Natural killer cell (primary cell): ENCODE data around the gene PHEX. TPM values are rescaled to one million over a fixed set of nuclear protein-coding genes. Genes with fewer than 3 reads are reported as not detected.

Source experiments
- ATAC-seq, 3 donors: fragments of 150-1000 bp in 2 of 3; fragments of 200-7000 bp in 1 of 3; cut with Tn5 transposase; 1 replicate in 1 of 3; 2 replicates in 2 of 3; pipeline ENCODE4 v1.10.0; 2021; ENCODE audit warnings: mild to moderate bottlenecking in 2 of 3, moderate library complexity in 2 of 3
- DNase-seq, 2 donors: peaks; one replicate each; pipeline versions ENCODE4 v3.0.0 to v3.0.0-alpha.2; 2013 to 2021; ENCODE audit warnings: mixed read lengths in 1 of 2
- H3K27ac ChIP-seq: one replicate; pipeline ENCODE4 v1.5.1; 2013; ENCODE audit warnings: mild to moderate bottlenecking, low read length
- H3K27me3 ChIP-seq: one replicate; pipeline ENCODE4 v1.6.1; 2013; ENCODE audit warnings: low read length; ENCODE audit not compliant: control insufficient read depth, insufficient read depth
- H3K36me3 ChIP-seq: one replicate; pipeline ENCODE4 v1.6.1; 2013; ENCODE audit warnings: low read length; ENCODE audit not compliant: control insufficient read depth, insufficient read depth
- H3K4me1 ChIP-seq: one replicate; pipeline ENCODE4 v1.6.1; 2013; ENCODE audit warnings: low read length; ENCODE audit not compliant: control insufficient read depth, insufficient read depth
- H3K4me3 ChIP-seq: one replicate; pipeline ENCODE4 v1.5.1; 2013; ENCODE audit warnings: low read length
- H3K9me3 ChIP-seq: one replicate; pipeline ENCODE4 v1.6.1; 2013; ENCODE audit warnings: low read length; ENCODE audit not compliant: control insufficient read depth, insufficient read depth
- H3K27ac Mint-ChIP-seq, 2 donors: one replicate each; pipeline ENCODE4 v1.8.0; 2022; ENCODE audit warnings: mild to moderate bottlenecking in 2 of 2, mixed read lengths in 2 of 2, moderate library complexity in 1 of 2
- H3K27me3 Mint-ChIP-seq, 2 donors: one replicate each; pipeline ENCODE4 v1.8.0; 2022; ENCODE audit warnings: low read depth in 2 of 2, mixed read lengths in 2 of 2
- H3K36me3 Mint-ChIP-seq: one replicate; pipeline ENCODE4 v1.8.0; 2022; ENCODE audit warnings: mixed read lengths
- H3K4me1 Mint-ChIP-seq, 2 donors: one replicate each; pipeline ENCODE4 v1.8.0; 2022; ENCODE audit warnings: mixed read lengths in 2 of 2
- H3K4me3 Mint-ChIP-seq: one replicate; pipeline ENCODE4 v1.8.0; 2022; ENCODE audit warnings: mild to moderate bottlenecking, moderate library complexity, mixed read lengths
- H3K9me3 Mint-ChIP-seq, 2 donors: one replicate each; pipeline ENCODE4 v1.8.0; 2022; ENCODE audit warnings: mixed read lengths in 2 of 2
- WGBS: methylation state at CpG from one replicate; pipeline ENCODE4 v1.1.7; 2013; ENCODE audit warnings: missing lambda C conversion rate; ENCODE audit not compliant: insufficient coverage; 5-methylcytosine and 5-hydroxymethylcytosine counted together
- intact Hi-C: fragments of 100-400 bp; cut with micrococcal nuclease; formaldehyde crosslinking; loops from one replicate; pipeline ENCODE4 v1.14.2; 2022
- total RNA-seq, 4 donors: library from RNA; stranded (reverse); fragments of 120-200 nt in 1 of 4; gene quantifications; one replicate each; pipeline versions ENCODE4 v1.2.3 to v1.2.4, GENCODE V29; 2013 to 2022
- TF ChIP-seq, protein P1 (sequence below): fragments of 200-600 bp; IDR thresholded peaks from one replicate; pipeline ENCODE4 v1.8.0; 2022; ENCODE audit warnings: antibody characterized with exemption

Gene PHEX
- total RNA-seq, 3 donors from 2014 or later (not counting 1 experiment from before 2014, with no cell fraction given), result 0.10 to 0.54 (median 0.25) TPM

DNA sequence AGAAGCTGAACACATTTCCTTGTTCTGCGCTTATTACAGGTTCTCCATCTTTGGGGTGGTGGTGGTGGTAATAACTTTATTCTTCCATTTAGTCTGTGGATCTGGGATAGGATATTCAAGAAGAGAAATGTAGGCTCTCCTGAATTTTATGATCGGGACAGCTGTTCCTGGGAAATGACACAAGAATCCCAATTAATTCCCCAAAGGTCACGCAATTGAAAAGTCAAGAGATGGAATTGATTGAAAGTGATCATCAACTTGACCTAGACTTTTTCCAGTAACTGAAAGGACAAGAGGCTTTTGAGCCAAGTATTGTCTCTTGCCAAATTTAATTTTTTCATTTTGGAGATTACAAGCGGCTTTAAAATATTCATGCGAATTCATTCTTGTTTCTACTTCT is 141.8 kb downstream of the PHEX start:
- intact Hi-C loops, result no loop called here
- Mint-ChIP-seq H3K4me1 (no peaks in the 10 kb centered on the region), H3K4me3 (no peak overlapping the region), H3K9me3 (no peaks in the 10 kb centered on the region), H3K27ac (no peak overlapping the region), H3K27me3 (peaks cover 3 to 10% of the 10 kb centered on the region in 2 donors), H3K36me3 (no peaks in the 10 kb centered on the region)
- no peaks in the 10 kb centered on the region for H3K27me3 ChIP-seq
- H3K9me3 ChIP-seq, result no peaks in the 10 kb centered on the region
- TF ChIP-seq, protein P1, sequence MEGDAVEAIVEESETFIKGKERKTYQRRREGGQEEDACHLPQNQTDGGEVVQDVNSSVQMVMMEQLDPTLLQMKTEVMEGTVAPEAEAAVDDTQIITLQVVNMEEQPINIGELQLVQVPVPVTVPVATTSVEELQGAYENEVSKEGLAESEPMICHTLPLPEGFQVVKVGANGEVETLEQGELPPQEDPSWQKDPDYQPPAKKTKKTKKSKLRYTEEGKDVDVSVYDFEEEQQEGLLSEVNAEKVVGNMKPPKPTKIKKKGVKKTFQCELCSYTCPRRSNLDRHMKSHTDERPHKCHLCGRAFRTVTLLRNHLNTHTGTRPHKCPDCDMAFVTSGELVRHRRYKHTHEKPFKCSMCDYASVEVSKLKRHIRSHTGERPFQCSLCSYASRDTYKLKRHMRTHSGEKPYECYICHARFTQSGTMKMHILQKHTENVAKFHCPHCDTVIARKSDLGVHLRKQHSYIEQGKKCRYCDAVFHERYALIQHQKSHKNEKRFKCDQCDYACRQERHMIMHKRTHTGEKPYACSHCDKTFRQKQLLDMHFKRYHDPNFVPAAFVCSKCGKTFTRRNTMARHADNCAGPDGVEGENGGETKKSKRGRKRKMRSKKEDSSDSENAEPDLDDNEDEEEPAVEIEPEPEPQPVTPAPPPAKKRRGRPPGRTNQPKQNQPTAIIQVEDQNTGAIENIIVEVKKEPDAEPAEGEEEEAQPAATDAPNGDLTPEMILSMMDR, result no peak
- 100% methylated on average over 2 of the region's 5 CpGs for WGBS
- no peak overlapping the region for H3K27ac ChIP-seq
- DNase-seq (no peak), ATAC-seq (no peak)
- no peaks in the 10 kb centered on the region for H3K36me3 ChIP-seq
- no peaks in the 10 kb centered on the region for H3K4me1 ChIP-seq
- no peak overlapping the region for H3K4me3 ChIP-seq

DNA sequence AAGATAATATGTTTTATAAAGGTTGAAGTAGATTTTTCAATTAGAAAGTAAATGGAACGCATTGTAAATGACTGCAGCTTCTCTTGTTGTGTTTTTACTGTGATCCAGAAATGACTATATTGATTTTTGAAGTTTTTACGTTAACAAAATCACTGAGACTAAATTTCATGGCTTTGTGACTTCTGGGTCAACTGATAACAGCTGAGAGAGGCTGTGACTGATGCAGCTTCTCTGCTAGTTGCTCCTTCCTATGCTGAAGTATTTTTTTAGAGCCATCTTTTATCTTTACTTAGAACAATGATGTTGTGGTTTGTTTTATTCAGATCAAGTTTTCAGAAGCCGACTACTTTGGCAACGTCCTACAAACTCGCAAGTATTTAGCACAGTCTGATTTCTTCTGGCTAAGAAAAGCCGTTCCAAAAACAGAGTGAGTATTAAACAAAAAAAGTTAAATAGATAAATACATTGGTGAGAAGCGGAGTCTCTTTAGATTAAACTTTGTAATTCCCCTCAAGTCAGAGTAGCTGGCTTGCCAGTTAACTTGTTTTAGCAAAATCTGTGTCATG is 145.9 kb downstream of the PHEX start:
- peaks cover 0 to under 1% of the 10 kb centered on the region in 2 donors for H3K9me3 Mint-ChIP-seq
- TF ChIP-seq, protein P1, result no peak
- no peak overlapping the region for H3K4me3 Mint-ChIP-seq
- no peak overlapping the region for H3K27ac ChIP-seq
- ATAC-seq (no peak), DNase-seq (no peak)
- H3K9me3 ChIP-seq, result no peaks in the 10 kb centered on the region
- no peak overlapping the region for H3K4me3 ChIP-seq
- H3K36me3 Mint-ChIP-seq, result no peaks in the 10 kb centered on the region
- intact Hi-C loops, result no loop called here
- no peaks in the 10 kb centered on the region for H3K27me3 ChIP-seq
- peaks cover 3 to 22% of the 10 kb centered on the region in 2 donors for H3K27me3 Mint-ChIP-seq
- WGBS, result 76% methylated on average over 6 of the region's 7 CpGs
- H3K4me1 Mint-ChIP-seq, result no peaks in the 10 kb centered on the region
- H3K27ac Mint-ChIP-seq, result no peak overlapping the region
- H3K4me1 ChIP-seq, result no peaks in the 10 kb centered on the region
- H3K36me3 ChIP-seq, result no peaks in the 10 kb centered on the region

DNA sequence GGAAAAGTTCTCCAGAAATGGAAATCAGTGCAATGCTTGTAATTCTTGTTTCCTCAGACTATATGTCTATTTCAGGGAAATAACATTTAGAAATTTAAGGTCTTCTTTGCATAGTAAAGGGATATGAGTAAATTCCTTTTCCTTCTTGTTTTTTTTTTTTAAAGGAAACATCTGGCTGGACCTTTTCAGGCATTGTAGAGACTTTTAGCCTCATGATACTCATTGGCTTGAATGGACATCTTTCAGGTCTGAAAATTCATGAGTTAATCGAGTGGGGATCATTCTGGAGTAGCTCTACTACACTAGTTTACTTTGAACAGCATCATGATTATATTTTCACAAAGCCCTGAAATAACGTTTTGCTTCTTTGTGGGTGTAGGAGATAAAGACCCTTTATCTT is 152.0 kb downstream of the PHEX start:
- Mint-ChIP-seq H3K27me3 (peaks cover 3 to 42% of the 10 kb centered on the region in 2 donors), H3K9me3 (peaks cover 0 to 2% of the 10 kb centered on the region in 2 donors), H3K4me1 (no peaks in the 10 kb centered on the region), H3K4me3 (no peak overlapping the region), H3K27ac (no peak overlapping the region), H3K36me3 (no peaks in the 10 kb centered on the region)
- no peaks in the 10 kb centered on the region for H3K27me3 ChIP-seq
- ATAC-seq (no peak), DNase-seq (no peak)
- H3K9me3 ChIP-seq, result no peaks in the 10 kb centered on the region
- H3K4me3 ChIP-seq, result no peak overlapping the region
- WGBS, result no CpG with 5 or more reads among the region's 2 CpGs
- no peak overlapping the region for H3K27ac ChIP-seq
- TF ChIP-seq, protein P1, result no peak
- intact Hi-C loops, result no loop called here
- no peaks in the 10 kb centered on the region for H3K4me1 ChIP-seq
- H3K36me3 ChIP-seq, result no peaks in the 10 kb centered on the region

DNA sequence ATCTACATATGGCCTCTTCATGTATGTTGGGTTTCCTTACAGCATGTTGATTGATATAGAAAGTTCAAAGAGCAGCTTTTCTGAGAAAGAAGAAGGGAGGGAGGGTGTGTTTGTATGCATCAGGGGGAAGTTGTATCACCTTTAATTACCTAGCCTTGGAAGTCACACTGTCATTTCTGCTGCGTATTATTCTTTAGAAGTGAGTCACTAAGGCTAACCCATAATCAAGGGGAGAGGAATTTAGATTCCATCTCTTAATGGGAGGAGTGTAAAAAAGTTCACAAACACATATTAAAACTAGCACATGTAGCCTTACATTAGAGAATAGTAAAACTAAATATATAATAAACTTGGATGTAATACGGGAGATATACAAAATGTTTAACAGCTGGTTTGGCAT is 154.0 kb downstream of the PHEX start:
- H3K36me3 ChIP-seq, result no peaks in the 10 kb centered on the region
- TF ChIP-seq, protein P1, result no peak
- Mint-ChIP-seq H3K9me3 (peaks cover 0 to 2% of the 10 kb centered on the region in 2 donors), H3K27ac (no peak overlapping the region), H3K4me3 (no peak overlapping the region), H3K4me1 (no peaks in the 10 kb centered on the region), H3K27me3 (peaks cover 0 to 36% of the 10 kb centered on the region in 2 donors), H3K36me3 (no peaks in the 10 kb centered on the region)
- H3K4me3 ChIP-seq, result no peak overlapping the region
- no peaks in the 10 kb centered on the region for H3K27me3 ChIP-seq
- 100% methylated on average over 1 of the region's 2 CpGs for WGBS
- no peak for ATAC-seq
- intact Hi-C loops, result no loop called here
- no peaks in the 10 kb centered on the region for H3K9me3 ChIP-seq
- DNase-seq, result no peak
- no peaks in the 10 kb centered on the region for H3K4me1 ChIP-seq
- no peak overlapping the region for H3K27ac ChIP-seq
